ENCODE measurements around the gene INHBA.

The INHBA gene

GRCh38 chr7:41710838-41711237 lies 7.9 kb upstream of the INHBA start:
- DNase-seq = no peak

- no peak for DNase-seq
These were observed 6.7 kb upstream of the INHBA start for GRCh38 chr7:41709621-41710020.

GRCh38 chr7:41708581-41709358 lies 5.9 kb upstream of the INHBA start:
- DNase-seq = no peak

- DNase-seq = no peak
These were observed 3.5 kb upstream of the INHBA start for GRCh38 chr7:41706228-41706930.

- DNase-seq = no peak
These were observed 2.4 kb upstream of the INHBA start for GRCh38 chr7:41705109-41705901.

GRCh38 chr7:41701068-41701941 lies 1.6 kb downstream of the INHBA start:
- no peak for DNase-seq

GRCh38 chr7:41700044-41700471 lies 2.8 kb downstream of the INHBA start:
- DNase-seq = no peak

- no peak for DNase-seq
These were observed 3.4 kb downstream of the INHBA start for GRCh38 chr7:41699516-41699915.

- DNase-seq = no peak
These were observed 4.2 kb downstream of the INHBA start for GRCh38 chr7:41698726-41699125.

GRCh38 chr7:41698114-41698513 lies 4.8 kb downstream of the INHBA start:
- DNase-seq = no peak

- DNase-seq = no peak
These were observed 6.5 kb downstream of the INHBA start for GRCh38 chr7:41696323-41696916.

GRCh38 chr7:41695661-41696322 lies 7.1 kb downstream of the INHBA start:
- no peak for DNase-seq

- no peak for DNase-seq
These were observed 8.4 kb downstream of the INHBA start for GRCh38 chr7:41694495-41694894.

- DNase-seq = no peak
These were observed 9.5 kb downstream of the INHBA start for GRCh38 chr7:41693150-41693997.

GRCh38 chr7:41692251-41692650 lies 10.6 kb downstream of the INHBA start:
- no peak for DNase-seq

GRCh38 chr7:41691286-41692190 lies 11.4 kb downstream of the INHBA start:
- no peak for DNase-seq

- no peak for DNase-seq
These were observed 13.1 kb downstream of the INHBA start for GRCh38 chr7:41689815-41690214.

- DNase-seq = no peak
These were observed 14.0 kb downstream of the INHBA start for GRCh38 chr7:41688906-41689305.

- DNase-seq = no peak
These were observed 14.8 kb downstream of the INHBA start for GRCh38 chr7:41688012-41688625.

All from NCI-H446 treated with DMSO at 0.1 percent for 48 hours (cell line).